Measurements from ENCODE around the gene ZNF79.

Gene ZNF79

GRCh38 chr9:127398715-127399400 is 25.3 kb upstream of the ZNF79 start:
- no peak for DNase-seq

- no peak for DNase-seq
Observed at GRCh38 chr9:127399736-127400269, 24.4 kb upstream of the ZNF79 start.

- DNase-seq: no peak
Observed at GRCh38 chr9:127402401-127403090, 21.6 kb upstream of the ZNF79 start.

- no peak for DNase-seq
Observed at GRCh38 chr9:127403507-127404192, 20.5 kb upstream of the ZNF79 start.

- no peak for DNase-seq
Observed at GRCh38 chr9:127404631-127405030, 19.6 kb upstream of the ZNF79 start.

GRCh38 chr9:127405344-127406125 is 18.6 kb upstream of the ZNF79 start:
- DNase-seq: no peak

- no peak for DNase-seq
Observed at GRCh38 chr9:127406799-127407491, 17.2 kb upstream of the ZNF79 start.

- no peak for DNase-seq
Observed at GRCh38 chr9:127407492-127407843, 16.7 kb upstream of the ZNF79 start.

- no peak for DNase-seq
Observed at GRCh38 chr9:127411122-127411521, 13.1 kb upstream of the ZNF79 start.

- no peak for DNase-seq
Observed at GRCh38 chr9:127415141-127415540, 9.0 kb upstream of the ZNF79 start.

- DNase-seq: no peak
Observed at GRCh38 chr9:127415657-127416056, 8.5 kb upstream of the ZNF79 start.

- no peak for DNase-seq
Observed at GRCh38 chr9:127417131-127418036, 6.8 kb upstream of the ZNF79 start.

GRCh38 chr9:127418037-127418471 is 6.1 kb upstream of the ZNF79 start:
- peak; percentile 54 for DNase-seq

GRCh38 chr9:127419348-127419747 is 4.8 kb upstream of the ZNF79 start:
- DNase-seq: no peak

- DNase-seq: no peak
Observed at GRCh38 chr9:127421057-127421456, 3.1 kb upstream of the ZNF79 start.

GRCh38 chr9:127422133-127422782 is 1.9 kb upstream of the ZNF79 start:
- DNase-seq: no peak

GRCh38 chr9:127422787-127423186 is 1.4 kb upstream of the ZNF79 start:
- no peak for DNase-seq

- no peak for DNase-seq
Observed at GRCh38 chr9:127423476-127423933, 677 bp upstream of the ZNF79 start.

GRCh38 chr9:127424676-127424999 is 456 bp downstream of the ZNF79 start:
- peak; percentile 47 for DNase-seq

GRCh38 chr9:127426756-127427155 is 2.6 kb downstream of the ZNF79 start:
- peak; percentile 78 for DNase-seq

GRCh38 chr9:127428348-127428747 is 4.2 kb downstream of the ZNF79 start:
- no peak for DNase-seq

All from activated CD4-positive, alpha-beta T cell treated with anti-CD3 and anti-CD28 coated beads, Interleukin-2, Interleukin-6, amounts not matched to agents 100 ng/mL and 50 ng/mL, durations not matched to agents 16 hours and 8 hours (primary cell).